ENCODE results near the gene ZNF445.
A peak's percentile ranks its signal among the peaks of the same experiment; 100 is the strongest.

Gene ZNF445

DNA sequence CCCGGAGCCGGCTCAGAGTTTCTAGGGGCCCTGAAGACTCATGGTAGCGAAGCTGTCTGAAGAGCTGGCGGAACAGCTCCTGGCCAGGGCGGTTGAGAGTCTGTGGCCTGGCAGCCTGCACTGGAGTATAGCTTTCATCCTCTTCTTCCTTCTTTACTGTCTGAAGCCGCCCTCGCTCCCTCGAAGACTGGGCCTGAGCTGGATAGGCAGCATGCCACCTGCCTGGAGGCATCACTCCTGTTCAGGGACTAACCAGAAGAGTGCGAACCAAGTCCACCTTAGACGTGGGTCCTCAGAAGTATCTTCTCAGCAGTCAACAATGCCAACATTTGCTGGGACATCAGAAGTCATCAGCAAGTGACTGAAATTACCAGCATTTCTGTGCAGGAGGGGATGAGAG lies 22.2 kb downstream of the ZNF445 start:
- no peaks in the 10 kb centered on the region for H3K79me2 ChIP-seq (ENCODE audit: control insufficient read depth, insufficient read depth, low read length, unreplicated experiment)
- no peak overlapping the region for H3K27ac ChIP-seq (ENCODE audit: low read depth, low read length)
- H3K4me3 ChIP-seq (ENCODE audit: low read depth, low read length), result no peak overlapping the region
- H3K36me3 ChIP-seq (ENCODE audit: insufficient read depth, low read length), result peaks cover 61% of the 10 kb centered on the region
- H2AFZ ChIP-seq (ENCODE audit: low read length, unreplicated experiment), result no peak overlapping the region
- H3K27me3 ChIP-seq (ENCODE audit: insufficient read depth, low read length), result no peaks in the 10 kb centered on the region
- H3K4me1 ChIP-seq (ENCODE audit: control insufficient read depth, insufficient read depth, low read length, unreplicated experiment), result no peaks in the 10 kb centered on the region

DNA sequence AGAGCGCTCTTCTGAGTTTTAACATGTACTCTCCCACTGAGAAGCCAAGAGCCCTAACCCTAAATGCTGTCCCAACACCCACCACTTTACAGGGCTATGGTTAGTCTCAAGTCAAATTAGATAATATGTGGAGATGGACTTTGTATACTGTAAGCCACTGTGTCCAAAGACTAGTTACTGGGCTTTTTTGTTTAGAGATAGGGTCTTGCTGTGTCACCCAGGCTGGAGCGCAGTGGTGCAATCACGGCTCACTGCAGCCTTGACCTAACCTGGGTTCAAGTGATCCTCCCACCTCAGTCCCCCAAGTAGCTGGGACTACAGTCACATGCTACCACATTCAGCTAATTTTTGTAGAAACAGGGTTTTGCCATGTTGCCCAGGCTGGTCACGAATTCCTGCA lies 23.2 kb downstream of the ZNF445 start:
- no peak overlapping the region for H2AFZ ChIP-seq (ENCODE audit: low read length, unreplicated experiment)
- no peaks in the 10 kb centered on the region for H3K4me1 ChIP-seq (ENCODE audit: control insufficient read depth, insufficient read depth, low read length, unreplicated experiment)
- H3K27ac ChIP-seq (ENCODE audit: low read depth, low read length), result no peak overlapping the region
- no peaks in the 10 kb centered on the region for H3K79me2 ChIP-seq (ENCODE audit: control insufficient read depth, insufficient read depth, low read length, unreplicated experiment)
- no peak overlapping the region for H3K4me3 ChIP-seq (ENCODE audit: low read depth, low read length)
- peaks cover 67% of the 10 kb centered on the region for H3K36me3 ChIP-seq (ENCODE audit: insufficient read depth, low read length)
- H3K27me3 ChIP-seq (ENCODE audit: insufficient read depth, low read length), result no peaks in the 10 kb centered on the region

DNA sequence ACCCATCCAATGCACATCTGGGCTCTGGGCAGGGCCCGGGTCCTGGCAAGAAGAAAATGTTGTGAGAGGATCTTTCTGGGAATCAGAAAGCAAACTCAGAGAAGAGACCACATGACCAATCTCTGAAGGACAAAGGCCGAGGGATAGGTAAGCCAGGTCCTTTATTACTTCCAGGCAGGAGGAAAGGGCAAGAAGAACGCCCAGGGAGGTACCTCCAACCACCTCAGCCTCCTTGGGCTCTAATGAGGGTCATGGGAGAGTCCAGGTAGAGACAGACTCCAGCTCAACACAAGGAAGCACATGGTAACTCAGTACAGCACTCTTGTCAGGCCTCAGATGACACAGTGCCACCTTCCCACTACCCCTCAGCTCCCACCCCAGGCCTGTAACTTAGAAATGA lies 26.0 kb downstream of the ZNF445 start:
- Histone ChIP-seq H3K27ac (ENCODE audit: low read depth, low read length) (no peak overlapping the region), H3K27me3 (ENCODE audit: insufficient read depth, low read length) (no peaks in the 10 kb centered on the region), H3K79me2 (ENCODE audit: control insufficient read depth, insufficient read depth, low read length, unreplicated experiment) (no peaks in the 10 kb centered on the region), H3K4me3 (ENCODE audit: low read depth, low read length) (no peak overlapping the region), H2AFZ (ENCODE audit: low read length, unreplicated experiment) (no peak overlapping the region), H3K36me3 (ENCODE audit: insufficient read depth, low read length) (peaks cover 82% of the 10 kb centered on the region), H3K4me1 (ENCODE audit: control insufficient read depth, insufficient read depth, low read length, unreplicated experiment) (no peaks in the 10 kb centered on the region)

GRCh38 chr3:44446929-44447328 lies 30.5 kb downstream of the ZNF445 start:
- Histone ChIP-seq H3K4me3 (ENCODE audit: low read depth, low read length) (no peak overlapping the region), H3K36me3 (ENCODE audit: insufficient read depth, low read length) (peaks cover 73% of the 10 kb centered on the region), H3K79me2 (ENCODE audit: control insufficient read depth, insufficient read depth, low read length, unreplicated experiment) (no peaks in the 10 kb centered on the region), H2AFZ (ENCODE audit: low read length, unreplicated experiment) (no peak overlapping the region), H3K27me3 (ENCODE audit: insufficient read depth, low read length) (no peaks in the 10 kb centered on the region), H3K4me1 (ENCODE audit: control insufficient read depth, insufficient read depth, low read length, unreplicated experiment) (no peaks in the 10 kb centered on the region), H3K27ac (ENCODE audit: low read depth, low read length) (no peak overlapping the region)

DNA sequence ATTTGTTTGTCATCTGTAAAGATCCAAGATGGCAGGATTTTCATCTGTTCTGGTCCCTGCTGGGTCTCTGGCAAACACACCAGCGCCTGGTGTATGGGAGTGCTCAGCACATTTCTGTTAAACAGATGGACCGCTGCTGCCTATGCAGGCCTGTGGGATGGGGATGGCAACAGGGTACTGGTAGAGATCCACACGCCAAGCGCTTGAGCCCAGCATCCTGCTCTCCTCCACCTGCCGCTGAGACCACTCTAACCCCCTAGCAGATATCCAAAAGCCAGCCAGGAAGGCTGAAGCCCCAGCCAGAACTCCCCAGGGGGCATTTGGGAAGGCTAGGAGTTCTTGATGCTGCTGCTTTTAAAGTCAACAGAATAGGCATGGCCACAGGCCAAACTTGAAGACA lies 31.7 kb downstream of the ZNF445 start:
- peaks cover 6% of the 10 kb centered on the region for H3K4me1 ChIP-seq (ENCODE audit: control insufficient read depth, insufficient read depth, low read length, unreplicated experiment)
- H3K79me2 ChIP-seq (ENCODE audit: control insufficient read depth, insufficient read depth, low read length, unreplicated experiment), result no peaks in the 10 kb centered on the region
- no peak overlapping the region for H3K27ac ChIP-seq (ENCODE audit: low read depth, low read length)
- H3K36me3 ChIP-seq (ENCODE audit: insufficient read depth, low read length), result peaks cover 61% of the 10 kb centered on the region
- H3K27me3 ChIP-seq (ENCODE audit: insufficient read depth, low read length), result no peaks in the 10 kb centered on the region
- no peak overlapping the region for H3K4me3 ChIP-seq (ENCODE audit: low read depth, low read length)
- no peak overlapping the region for H2AFZ ChIP-seq (ENCODE audit: low read length, unreplicated experiment)

DNA sequence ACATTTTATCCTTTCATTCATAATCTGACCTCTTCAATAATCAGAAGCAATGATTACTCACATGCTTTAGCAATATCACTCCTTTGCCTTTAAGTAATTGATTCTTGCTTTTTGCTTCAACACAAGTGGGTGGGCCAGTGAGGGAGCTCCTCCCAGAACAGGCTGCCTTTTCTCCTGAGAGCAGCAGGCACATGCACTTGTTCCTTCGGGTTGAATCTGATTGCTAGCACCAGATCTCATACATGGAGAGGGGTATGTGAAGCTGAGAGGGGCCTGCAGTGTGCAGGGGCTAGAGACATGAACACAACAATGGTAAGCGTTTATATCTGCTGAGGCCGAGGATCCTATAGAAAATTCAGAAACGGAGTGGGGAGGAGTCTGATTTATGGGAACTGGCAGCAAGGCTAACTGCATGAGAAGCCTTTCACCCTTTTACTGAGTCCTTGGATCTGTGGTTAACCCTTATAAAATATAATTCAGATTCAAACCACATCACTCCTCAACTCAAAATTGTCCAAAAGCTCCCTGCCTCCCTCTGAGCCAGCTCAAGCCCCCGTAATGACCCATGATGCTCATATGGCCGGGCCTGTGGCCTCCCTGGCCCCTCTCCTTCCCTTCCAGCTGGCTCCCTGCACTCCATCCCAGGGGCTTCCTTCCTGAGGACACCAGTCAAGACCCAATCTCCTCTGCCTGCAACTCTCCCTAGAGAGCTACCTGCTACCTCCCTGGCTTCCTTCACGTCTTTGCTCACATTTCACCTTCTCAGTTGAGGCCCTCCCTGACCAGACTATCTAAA lies 32.4 kb downstream of the ZNF445 start:
- Histone ChIP-seq H3K4me3 (ENCODE audit: low read depth, low read length) (no peak overlapping the region), H2AFZ (ENCODE audit: low read length, unreplicated experiment) (no peak overlapping the region), H3K36me3 (ENCODE audit: insufficient read depth, low read length) (peaks cover 55% of the 10 kb centered on the region), H3K27me3 (ENCODE audit: insufficient read depth, low read length) (no peaks in the 10 kb centered on the region), H3K27ac (ENCODE audit: low read depth, low read length) (no peak overlapping the region), H3K79me2 (ENCODE audit: control insufficient read depth, insufficient read depth, low read length, unreplicated experiment) (no peaks in the 10 kb centered on the region), H3K4me1 (ENCODE audit: control insufficient read depth, insufficient read depth, low read length, unreplicated experiment) (peaks cover 9% of the 10 kb centered on the region)

- Histone ChIP-seq H3K27ac (ENCODE audit: low read depth, low read length) (no peak overlapping the region), H3K4me1 (ENCODE audit: control insufficient read depth, insufficient read depth, low read length, unreplicated experiment) (peaks cover 15% of the 10 kb centered on the region), H3K36me3 (ENCODE audit: insufficient read depth, low read length) (peaks cover 48% of the 10 kb centered on the region), H3K79me2 (ENCODE audit: control insufficient read depth, insufficient read depth, low read length, unreplicated experiment) (no peaks in the 10 kb centered on the region), H2AFZ (ENCODE audit: low read length, unreplicated experiment) (no peak overlapping the region), H3K4me3 (ENCODE audit: low read depth, low read length) (no peak overlapping the region), H3K27me3 (ENCODE audit: insufficient read depth, low read length) (no peaks in the 10 kb centered on the region)
Observed at GRCh38 chr3:44444437-44444836, 33.0 kb downstream of the ZNF445 start.

DNA sequence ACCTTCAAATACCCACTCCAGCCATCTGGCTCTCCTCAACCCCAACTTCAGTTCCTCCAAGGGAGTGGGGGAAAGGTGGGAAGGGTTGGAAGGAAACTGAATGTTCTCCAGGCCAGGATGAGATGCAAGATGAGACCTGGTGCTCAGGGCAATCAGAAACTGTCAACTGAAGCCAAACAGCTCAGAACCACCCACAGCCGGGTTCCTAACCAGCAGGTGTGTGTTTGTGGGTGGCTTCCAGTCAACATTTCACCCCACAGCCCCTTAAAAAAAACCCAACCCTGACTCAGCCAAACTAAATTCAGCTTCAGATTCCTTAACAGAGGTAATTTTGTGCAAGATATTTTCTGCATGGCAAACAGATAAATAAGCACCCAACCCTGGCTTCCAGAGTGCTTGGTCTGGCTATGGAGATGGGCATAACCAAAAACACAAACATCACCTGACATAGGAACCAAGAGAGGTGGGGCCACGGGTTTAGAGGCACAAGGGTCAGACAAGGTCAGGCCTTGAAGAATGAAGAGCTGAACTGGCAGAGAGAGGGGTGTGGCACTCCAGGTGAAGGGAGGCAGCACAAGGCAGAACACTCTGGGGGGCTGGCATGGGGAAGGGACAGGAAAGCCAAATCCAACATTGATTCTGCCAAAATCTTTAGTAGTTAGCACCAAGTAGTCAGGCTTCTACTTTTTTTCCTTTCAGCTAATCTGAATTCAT lies 34.7 kb downstream of the ZNF445 start:
- peaks cover 31% of the 10 kb centered on the region for H3K36me3 ChIP-seq (ENCODE audit: insufficient read depth, low read length)
- no peak overlapping the region for H3K4me3 ChIP-seq (ENCODE audit: low read depth, low read length)
- H2AFZ ChIP-seq (ENCODE audit: low read length, unreplicated experiment), result no peak overlapping the region
- no peak overlapping the region for H3K27ac ChIP-seq (ENCODE audit: low read depth, low read length)
- no peaks in the 10 kb centered on the region for H3K79me2 ChIP-seq (ENCODE audit: control insufficient read depth, insufficient read depth, low read length, unreplicated experiment)
- H3K4me1 ChIP-seq (ENCODE audit: control insufficient read depth, insufficient read depth, low read length, unreplicated experiment), result peaks cover 20% of the 10 kb centered on the region
- H3K27me3 ChIP-seq (ENCODE audit: insufficient read depth, low read length), result no peaks in the 10 kb centered on the region

DNA sequence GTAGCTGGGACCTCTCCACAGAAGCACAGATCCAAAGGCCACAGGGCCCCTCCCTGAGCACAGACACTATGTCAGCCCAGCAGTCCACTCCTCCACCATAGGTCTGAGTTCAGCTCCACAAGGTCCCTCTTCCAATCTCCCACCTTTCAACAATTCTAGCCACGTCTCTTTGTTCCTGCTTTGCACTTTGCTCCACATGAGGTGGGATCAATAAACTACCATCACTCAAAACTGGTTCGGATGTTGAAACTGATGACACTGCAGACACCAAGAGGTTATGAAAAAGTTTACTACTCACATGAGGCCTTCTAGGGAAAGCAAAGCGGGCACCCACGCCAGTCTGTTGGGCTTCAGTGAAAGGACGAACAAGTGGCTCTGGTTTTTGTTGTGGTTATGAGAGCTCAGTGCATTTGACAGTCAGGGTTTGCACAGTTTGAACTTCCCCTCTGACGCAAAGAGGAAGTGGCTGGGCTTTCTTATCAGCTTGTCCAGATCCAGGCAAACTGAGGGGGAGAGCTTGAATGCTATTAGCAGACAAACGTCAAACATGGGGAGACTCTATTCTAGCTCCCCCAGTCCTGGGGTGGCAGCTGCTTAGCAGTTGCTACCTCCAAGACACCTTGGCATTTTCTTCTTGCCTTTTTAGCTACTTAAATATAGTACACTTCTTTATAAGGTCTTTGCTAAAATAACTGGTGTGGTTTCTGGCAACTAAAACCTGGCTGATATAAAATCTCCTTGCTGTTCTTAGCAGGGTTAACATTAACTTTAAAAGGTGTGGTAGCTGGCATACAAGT lies 37.8 kb downstream of the ZNF445 start:
- H3K27ac ChIP-seq (ENCODE audit: low read depth, low read length), result peak overlapping the region; percentile 97
- peaks cover 6% of the 10 kb centered on the region for H3K36me3 ChIP-seq (ENCODE audit: insufficient read depth, low read length)
- no peaks in the 10 kb centered on the region for H3K79me2 ChIP-seq (ENCODE audit: control insufficient read depth, insufficient read depth, low read length, unreplicated experiment)
- peak overlapping the region; percentile 57 for H3K4me3 ChIP-seq (ENCODE audit: low read depth, low read length)
- no peaks in the 10 kb centered on the region for H3K27me3 ChIP-seq (ENCODE audit: insufficient read depth, low read length)
- H2AFZ ChIP-seq (ENCODE audit: low read length, unreplicated experiment), result peak overlapping the region; percentile 39
- peaks cover 20% of the 10 kb centered on the region for H3K4me1 ChIP-seq (ENCODE audit: control insufficient read depth, insufficient read depth, low read length, unreplicated experiment)

- H3K27me3 ChIP-seq (ENCODE audit: insufficient read depth, low read length), result no peaks in the 10 kb centered on the region
- no peak overlapping the region for H3K4me3 ChIP-seq (ENCODE audit: low read depth, low read length)
- H3K27ac ChIP-seq (ENCODE audit: low read depth, low read length), result no peak overlapping the region
- H3K79me2 ChIP-seq (ENCODE audit: control insufficient read depth, insufficient read depth, low read length, unreplicated experiment), result no peaks in the 10 kb centered on the region
- peaks cover 20% of the 10 kb centered on the region for H3K4me1 ChIP-seq (ENCODE audit: control insufficient read depth, insufficient read depth, low read length, unreplicated experiment)
- H3K36me3 ChIP-seq (ENCODE audit: insufficient read depth, low read length), result peaks cover 4% of the 10 kb centered on the region; the same call in 1 of the 2 replicates
- H2AFZ ChIP-seq (ENCODE audit: low read length, unreplicated experiment), result no peak overlapping the region
Observed at GRCh38 chr3:44437800-44438199, 39.7 kb downstream of the ZNF445 start.

Data from ACC112 (cell line).